H1 (cell line): ENCODE measurements around the gene BCL2L14. TPM values are rescaled to one million over a fixed set of nuclear protein-coding genes. Genes with fewer than 3 reads are reported as not detected.

Experiments
- CHD1 ChIP-seq: IDR thresholded peaks from 2 replicates; pipeline ENCODE4 v1.6.1; 2012; ENCODE audit warnings: low read depth, low read length, improper control_type of control experiment
- CHD7 ChIP-seq: fragments of 300-600 bp; sonication (generic); IDR thresholded peaks from 2 replicates; pipeline ENCODE4 v1.7.1; 2012; ENCODE audit warnings: low read length, moderate library complexity, mild to moderate bottlenecking, inconsistent platforms; ENCODE audit not compliant: insufficient replicate concordance
- EZH2 ChIP-seq: fragments of 200-600 bp; sonication (generic); IDR thresholded peaks from 2 replicates; pipeline ENCODE4 v1.7.1; 2012; ENCODE audit warnings: low read depth, mild to moderate bottlenecking, moderate library complexity, low read length, inconsistent platforms; ENCODE audit not compliant: severe bottlenecking
- MAX ChIP-seq: IDR thresholded peaks from 2 replicates; pipeline ENCODE4 v1.6.1; 2012; ENCODE audit warnings: inconsistent platforms
- NANOG ChIP-seq: IDR thresholded peaks from 2 replicates; pipeline ENCODE4 v1.6.1; 2011; ENCODE audit warnings: low read length, low read depth, mild to moderate bottlenecking, inconsistent platforms; ENCODE audit not compliant: insufficient read depth, poor library complexity, severe bottlenecking
- RBBP5 ChIP-seq: IDR thresholded peaks from 2 replicates; pipeline ENCODE4 v1.7.1; 2012; ENCODE audit warnings: low read depth, mild to moderate bottlenecking, inconsistent platforms, low read length, moderate library complexity, borderline replicate concordance
- SIN3A ChIP-seq, 2 experiments: IDR thresholded peaks in 1 of 2; conservative IDR thresholded peaks in 1 of 2; 2 replicates each; pipeline ENCODE4 v1.6.1; 2011 to 2012; ENCODE audit warnings: low read length in 2 of 2, improper control_type of control experiment in 1 of 2, low read depth in 1 of 2, mild to moderate bottlenecking in 1 of 2
- SUZ12 ChIP-seq: fragments of 200-600 bp; sonication (generic); IDR thresholded peaks from 2 replicates; pipeline ENCODE4 v1.6.1; 2012; ENCODE audit warnings: mild to moderate bottlenecking, inconsistent platforms, low read length, moderate library complexity, mixed read lengths
- TCF12 ChIP-seq: IDR thresholded peaks from 2 replicates; pipeline ENCODE4 v1.6.1; 2011; ENCODE audit warnings: low read depth, mild to moderate bottlenecking, low read length
- YY1 ChIP-seq: IDR thresholded peaks from 2 replicates; pipeline ENCODE4 v1.6.1; 2011; ENCODE audit warnings: low read depth, mild to moderate bottlenecking, low read length
- polyA plus RNA-seq, 7 experiments: library from polyadenylated mRNA; depleted of rRNA in 3 of 7; stranded (reverse) in 5 of 7; unstranded in 2 of 7; fragments of >200 nt in 5 of 7; fragments of 200-250 nt in 2 of 7; gene quantifications; 1 replicate in 5 of 7; 2 replicates in 1 of 7; 4 replicates in 1 of 7; pipeline versions ENCODE4 v1.2.1 to v1.2.3, GENCODE V29; 2011 to 2013; ENCODE audit warnings: missing spikeins in 2 of 7, mixed read lengths in 2 of 7
- total RNA-seq: library from RNA; stranded (reverse); fragmentation: NEBNext Ultra II Directional; extraction: Animal tissue kit (Norgen Biotek cat#: 25700); gene quantifications from 2 replicates; pipeline ENCODE4 v1.2.1, GENCODE V29; 2021

The BCL2L14 gene
- total and polyA plus RNA-seq, 2 of the 8 experiments (the other 6 are each of a cell fraction or from before 2014, with no cell fraction given) = 0.80 to 2.4 TPM

GRCh38 chr12:12086973-12087692, 16.4 kb downstream of the BCL2L14 start (continued):
- TF ChIP-seq CHD7 (no peak), SIN3A (conservative IDR thresholded peaks at IDR 0.05 in 1 of 2, IDR thresholded peaks at IDR 0.05 in 1 of 2; ENCODE audit: low read depth in 1 of 2, low read length in 2 of 2) (no peak), TCF12 (no peak), CHD1 (no peak), NANOG (no peak), MAX (peak; percentile 74), YY1 (peak; percentile 68; the same call in 1 of the 2 replicates), SUZ12 (no peak), EZH2 (no peak), RBBP5 (no peak)
